HG02943 (cell line): Measurements from ENCODE around the gene OBSCN.

Experiments
- ATAC-seq: cut with Tn5 transposase; IDR thresholded peaks from one replicate; pipeline ENCODE4 v1.9.1; 2021; ENCODE audit warnings: mild to moderate bottlenecking, low read depth, moderate library complexity; ENCODE audit not compliant: unreplicated experiment

Gene OBSCN

GRCh38 chr1:228347181-228347580, 139.3 kb downstream of the OBSCN start:
- ATAC-seq, result no peak

- ATAC-seq, result no peak
These were observed 141.0 kb downstream of the OBSCN start for GRCh38 chr1:228348708-228349467.

GRCh38 chr1:228349701-228350171, 141.9 kb downstream of the OBSCN start:
- ATAC-seq, result no peak

GRCh38 chr1:228350179-228350742, 142.4 kb downstream of the OBSCN start:
- ATAC-seq, result no peak

- ATAC-seq, result no peak
These were observed 143.3 kb downstream of the OBSCN start for GRCh38 chr1:228350831-228351781.

- ATAC-seq, result no peak
These were observed 144.0 kb downstream of the OBSCN start for GRCh38 chr1:228351850-228352249.

GRCh38 chr1:228352677-228353481, 145.0 kb downstream of the OBSCN start:
- no peak for ATAC-seq

GRCh38 chr1:228353601-228354371, 145.9 kb downstream of the OBSCN start:
- ATAC-seq, result no peak

GRCh38 chr1:228354390-228355320, 146.8 kb downstream of the OBSCN start:
- no peak for ATAC-seq

- ATAC-seq, result no peak
These were observed 149.2 kb downstream of the OBSCN start for GRCh38 chr1:228356897-228357680.

GRCh38 chr1:228358039-228358763, 150.4 kb downstream of the OBSCN start:
- ATAC-seq, result no peak

- no peak for ATAC-seq
These were observed 151.1 kb downstream of the OBSCN start for GRCh38 chr1:228358764-228359612.

- no peak for ATAC-seq
These were observed 152.0 kb downstream of the OBSCN start for GRCh38 chr1:228359613-228360532.

- ATAC-seq, result no peak
These were observed 152.9 kb downstream of the OBSCN start for GRCh38 chr1:228360533-228361313.
